H1 (cell line): ENCODE results near the gene KLK12. TPM values are rescaled to one million over a fixed set of nuclear protein-coding genes. Genes with fewer than 3 reads are reported as not detected.

Experiments used
- CTCF ChIA-PET: fragments of 300-600 bp; sonication (Branson Sonifier 250); formaldehyde crosslinking; loops from one replicate; lab custom pipeline; 2021; ENCODE audit not compliant: partially characterized antibody; lab: Charles Lee
- POLR2A ChIA-PET: fragments of 300-600 bp; sonication (Branson Sonifier 250); formaldehyde crosslinking; loops from one replicate; lab custom pipeline; 2021; ENCODE audit warnings: inconsistent platforms; ENCODE audit not compliant: partially characterized antibody; lab: Charles Lee
- DNase-seq, 2 experiments: peaks; one replicate each; pipeline versions ENCODE4 v3.0.0 to v3.0.0-alpha.2; 2010 to 2022; ENCODE audit warnings: low spot score in 2 of 2, low read depth in 1 of 2, mixed read lengths in 1 of 2
- FAIRE-seq: peaks from 2 replicates; lab custom pipeline; 2011; peaks lifted over from hg19 to GRCh38; lab: Jason Lieb, UNC
- H2AFZ ChIP-seq: 2 replicates; pipeline ENCODE4 v1.8.1; 2012; ENCODE audit warnings: low read length, inconsistent platforms
- H2AK5ac ChIP-seq: 2 replicates; pipeline ENCODE4 v1.6.1; 2013; ENCODE audit warnings: low read depth, low read length
- H2BK120ac ChIP-seq: replicated peaks from 2 replicates; pipeline ENCODE3; 2013; ENCODE audit warnings: low read depth, low read length, inconsistent platforms
- H2BK12ac ChIP-seq: 2 replicates; pipeline ENCODE4 v1.6.1; 2013; ENCODE audit warnings: low read depth, low read length
- H2BK15ac ChIP-seq: 2 replicates; pipeline ENCODE4 v1.6.1; 2013; ENCODE audit warnings: low read length
- H2BK20ac ChIP-seq: 2 replicates; pipeline ENCODE4 v1.6.1; 2013; ENCODE audit warnings: low read length
- H2BK5ac ChIP-seq: 2 replicates; pipeline ENCODE4 v1.6.1; 2013; ENCODE audit warnings: low read depth, low read length
- H3K14ac ChIP-seq: 2 replicates; pipeline ENCODE4 v1.6.1; 2013; ENCODE audit warnings: inconsistent platforms; ENCODE audit not compliant: insufficient read length
- H3K18ac ChIP-seq: 2 replicates; pipeline ENCODE4 v1.6.1; 2013; ENCODE audit warnings: low read length; ENCODE audit errors: extremely low read depth
- H3K23ac ChIP-seq: 2 replicates; pipeline ENCODE4 v1.6.1; 2013; ENCODE audit warnings: inconsistent platforms; ENCODE audit not compliant: insufficient read length
- H3K23me2 ChIP-seq: 2 replicates; pipeline ENCODE4 v1.6.1; 2013; ENCODE audit warnings: low read depth, low read length
- H3K27ac ChIP-seq: 2 replicates; pipeline ENCODE4 v1.6.1; 2011; ENCODE audit warnings: low read depth, low read length, inconsistent platforms
- H3K27me3 ChIP-seq, 4 experiments: replicated peaks in 1 of 4; 1 replicate in 1 of 4; 2 replicates in 3 of 4; pipeline versions ENCODE4 v1.6.1 to v1.8.1; 2011 to 2013; ENCODE audit warnings: low read length in 3 of 4, mild to moderate bottlenecking in 3 of 4, inconsistent platforms in 2 of 4, mixed read lengths in 2 of 4, moderate library complexity in 1 of 4; ENCODE audit not compliant: control insufficient read depth in 3 of 4, insufficient read depth in 3 of 4; ENCODE audit errors: extremely low read depth in 1 of 4
- H3K36me3 ChIP-seq, 4 experiments: 2 replicates each; pipeline versions ENCODE4 v1.6.1 to v1.8.1; 2011 to 2013; ENCODE audit warnings: mild to moderate bottlenecking in 4 of 4, low read length in 3 of 4, moderate library complexity in 2 of 4, control low read depth in 1 of 4, inconsistent platforms in 1 of 4; ENCODE audit not compliant: insufficient read depth in 4 of 4, control insufficient read depth in 2 of 4
- H3K4ac ChIP-seq: replicated peaks from 2 replicates; pipeline ENCODE3; 2013; ENCODE audit warnings: low read length, low read depth, mixed read lengths, inconsistent platforms; ENCODE audit not compliant: insufficient read length
- H3K4me1 ChIP-seq, 4 experiments: replicated peaks in 1 of 4; 1 replicate in 1 of 4; 2 replicates in 3 of 4; pipeline versions ENCODE4 v1.6.1 to v1.8.1; 2011 to 2013; ENCODE audit warnings: low read length in 3 of 4, inconsistent platforms in 2 of 4, mixed read lengths in 1 of 4; ENCODE audit not compliant: insufficient read depth in 4 of 4, control insufficient read depth in 3 of 4
- H3K4me2 ChIP-seq, 2 experiments: 2 replicates each; pipeline versions ENCODE4 v1.6.1 to v1.8.1; 2011 to 2013; ENCODE audit warnings: low read depth in 2 of 2, low read length in 2 of 2, control low read depth in 1 of 2, inconsistent platforms in 1 of 2, mild to moderate bottlenecking in 1 of 2; ENCODE audit not compliant: insufficient read depth in 1 of 2
- H3K4me3 ChIP-seq, 4 experiments: fragments of 200-600, 300-600 bp in 1 of 4; sonication (generic), shearing (Covaris generic), sonication (Bioruptor Twin) in 1 of 4; 2 replicates each; pipeline versions ENCODE4 v1.5.1 to v1.8.1; 2011 to 2016; ENCODE audit warnings: low read length in 4 of 4, low read depth in 3 of 4, control low read depth in 2 of 4, inconsistent platforms in 2 of 4, mild to moderate bottlenecking in 2 of 4, mixed read lengths in 1 of 4, moderate library complexity in 1 of 4; ENCODE audit not compliant: insufficient read depth in 2 of 4; ENCODE audit errors: extremely low read depth in 1 of 4
- H3K56ac ChIP-seq: replicated peaks from 2 replicates; pipeline ENCODE3; 2013; ENCODE audit warnings: low read depth, mild to moderate bottlenecking, mixed read lengths, low read length, inconsistent platforms; ENCODE audit not compliant: insufficient read length
- H3K79me1 ChIP-seq: 2 replicates; pipeline ENCODE4 v1.6.1; 2013; ENCODE audit warnings: low read depth, low read length, control low read depth
- H3K79me2 ChIP-seq, 2 experiments: 2 replicates each; pipeline versions ENCODE4 v1.6.1 to v1.8.1; 2012 to 2013; ENCODE audit warnings: low read length in 2 of 2, mild to moderate bottlenecking in 2 of 2, inconsistent platforms in 1 of 2; ENCODE audit not compliant: insufficient read depth in 2 of 2, control insufficient read depth in 1 of 2
- H3K9ac ChIP-seq, 4 experiments: replicated peaks in 1 of 4; 1 replicate in 1 of 4; 2 replicates in 3 of 4; pipeline versions ENCODE4 v1.6.1 to v1.8.1; 2011 to 2013; ENCODE audit warnings: low read depth in 3 of 4, low read length in 3 of 4, control low read depth in 2 of 4, mild to moderate bottlenecking in 2 of 4, moderate library complexity in 2 of 4, inconsistent platforms in 1 of 4; ENCODE audit errors: extremely low read depth in 1 of 4
- H3K9me3 ChIP-seq, 2 experiments: 2 replicates each; pipeline versions ENCODE4 v1.6.1 to v1.8.1; 2012 to 2013; ENCODE audit warnings: mild to moderate bottlenecking in 2 of 2, moderate library complexity in 2 of 2, control low read depth in 1 of 2, inconsistent platforms in 1 of 2, low read depth in 1 of 2, low read length in 1 of 2, mixed read lengths in 1 of 2; ENCODE audit not compliant: insufficient read depth in 2 of 2
- H4K20me1 ChIP-seq, 2 experiments: replicated peaks in 1 of 2; 2 replicates each; pipeline versions ENCODE3 to v1.8.1; 2011 to 2013; ENCODE audit warnings: inconsistent platforms in 2 of 2, low read length in 2 of 2, mild to moderate bottlenecking in 1 of 2; ENCODE audit not compliant: insufficient read depth in 2 of 2, control insufficient read depth in 1 of 2
- H4K5ac ChIP-seq: 2 replicates; pipeline ENCODE4 v1.6.1; 2013; ENCODE audit warnings: low read length, low read depth, mixed read lengths, inconsistent platforms; ENCODE audit not compliant: insufficient read length
- H4K8ac ChIP-seq: 2 replicates; pipeline ENCODE4 v1.8.0; 2013; ENCODE audit warnings: mild to moderate bottlenecking, moderate library complexity, low read length, inconsistent platforms; ENCODE audit not compliant: insufficient read depth; ENCODE audit errors: extremely low read depth
- H4K91ac ChIP-seq: replicated peaks from 2 replicates; pipeline ENCODE3; 2013; ENCODE audit warnings: low read length, mixed read lengths, inconsistent platforms; ENCODE audit not compliant: insufficient read length
- GABPA ChIP-seq: IDR thresholded peaks from 2 replicates; pipeline ENCODE4 v1.6.1; 2011; ENCODE audit warnings: mild to moderate bottlenecking, low read length, moderate library complexity, borderline replicate concordance; ENCODE audit not compliant: insufficient read depth
- KDM4A ChIP-seq: IDR thresholded peaks from one replicate; pipeline ENCODE4 v1.7.1; 2012; ENCODE audit warnings: low read depth, mild to moderate bottlenecking, moderate library complexity, low read length, inconsistent platforms; ENCODE audit not compliant: severe bottlenecking
- WGBS, 2 experiments: shearing (Covaris generic) in 1 of 2; methylation state at CpG; one replicate each; pipeline versions ENCODE4 v1.1.6 to v1.1.7; 2013 to 2015; ENCODE audit warnings: low lambda C conversion rate in 2 of 2, mixed read lengths in 2 of 2, inconsistent platforms in 1 of 2, low coverage in 1 of 2, missing lambda C conversion rate in 1 of 2; ENCODE audit not compliant: insufficient replicate concordance in 2 of 2, insufficient coverage in 1 of 2, insufficient read length in 1 of 2; ENCODE audit errors: extremely low coverage in 1 of 2, missing lambda C conversion rate in 1 of 2; 5-methylcytosine and 5-hydroxymethylcytosine counted together
- polyA plus RNA-seq, 7 experiments: library from polyadenylated mRNA; depleted of rRNA in 3 of 7; stranded (reverse) in 5 of 7; unstranded in 2 of 7; fragments of >200 nt in 5 of 7; fragments of 200-250 nt in 2 of 7; gene quantifications; 1 replicate in 5 of 7; 2 replicates in 1 of 7; 4 replicates in 1 of 7; pipeline versions ENCODE4 v1.2.1 to v1.2.3, GENCODE V29; 2011 to 2013; ENCODE audit warnings: missing spikeins in 2 of 7, mixed read lengths in 2 of 7
- total RNA-seq: library from RNA; stranded (reverse); fragmentation: NEBNext Ultra II Directional; extraction: Animal tissue kit (Norgen Biotek cat#: 25700); gene quantifications from 2 replicates; pipeline ENCODE4 v1.2.1, GENCODE V29; 2021
- TF ChIP-seq, protein P1 (sequence below): IDR thresholded peaks from 2 replicates; pipeline ENCODE4 v1.6.1; 2011; ENCODE audit warnings: low read length, improper control_type of control experiment

Gene KLK12
- total and polyA plus RNA-seq, 2 of the 8 experiments (the other 6 are each of a cell fraction or from before 2014, with no cell fraction given): 0.24 TPM; not detected in 1

DNA sequence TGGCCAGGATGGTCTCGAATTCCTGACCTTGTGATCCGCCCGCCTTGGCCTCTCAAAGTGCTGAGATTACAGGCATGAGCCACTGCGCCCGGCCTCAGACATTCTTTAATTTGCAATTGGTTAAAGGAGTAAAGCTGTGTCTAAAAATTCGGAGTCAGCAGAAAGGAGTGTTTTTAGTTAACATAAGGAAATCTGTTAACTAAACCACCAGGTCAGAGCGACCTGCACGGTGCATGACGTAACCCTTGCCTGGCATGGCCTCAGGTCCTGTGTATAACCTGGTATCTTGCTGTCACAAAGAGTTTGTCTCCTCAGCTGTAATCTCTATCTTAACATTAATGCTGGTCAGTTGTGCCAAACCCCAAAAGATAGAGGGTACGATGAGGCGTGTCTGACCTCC, 9.5 kb upstream of the KLK12 start:
- no peaks in the 10 kb centered on the region for H3K79me1 ChIP-seq
- H4K5ac ChIP-seq: no peak overlapping the region
- H3K4me2 ChIP-seq: peak overlapping the region in 1 of 2 experiments; percentile 15; a peak in 1 of 4 replicates
- H2BK12ac ChIP-seq: peak overlapping the region; percentile 85; the same call in 1 of the 2 replicates
- H3K18ac ChIP-seq: 0 out of 2 replicates have a peak overlapping the region, but pooled peaks have one; percentile 24
- no peaks in the 10 kb centered on the region for H3K9me3 ChIP-seq
- H2BK15ac ChIP-seq: no peak overlapping the region
- no peak overlapping the region for H3K27ac ChIP-seq
- no peaks in the 10 kb centered on the region for H3K27me3 ChIP-seq
- H2AK5ac ChIP-seq: no peak overlapping the region
- DNase-seq (no peak), FAIRE-seq (no peak)
- H2AFZ ChIP-seq: no peak overlapping the region
- H3K14ac ChIP-seq: no peak overlapping the region
- H2BK5ac ChIP-seq: no peak overlapping the region; the same call in 1 of the 2 replicates
- no peak overlapping the region for H3K23ac ChIP-seq
- no peak overlapping the region for H3K4me3 ChIP-seq
- WGBS, 2 experiments: 84% methylated on average over 11 of the region's 11 CpGs; no CpG with 5 or more reads in 1 of the 2 experiments
- POLR2A ChIA-PET: interaction anchor here (1.2 to 1.4 kb wide), 2 partner anchors 18 to 27 kb away, joined by 3 read pairs; partner anchors contain the start of gene KLK11
- H3K4ac ChIP-seq: no peak overlapping the region
- no peak for TF ChIP-seq KDM4A
- TF ChIP-seq, protein P1, sequence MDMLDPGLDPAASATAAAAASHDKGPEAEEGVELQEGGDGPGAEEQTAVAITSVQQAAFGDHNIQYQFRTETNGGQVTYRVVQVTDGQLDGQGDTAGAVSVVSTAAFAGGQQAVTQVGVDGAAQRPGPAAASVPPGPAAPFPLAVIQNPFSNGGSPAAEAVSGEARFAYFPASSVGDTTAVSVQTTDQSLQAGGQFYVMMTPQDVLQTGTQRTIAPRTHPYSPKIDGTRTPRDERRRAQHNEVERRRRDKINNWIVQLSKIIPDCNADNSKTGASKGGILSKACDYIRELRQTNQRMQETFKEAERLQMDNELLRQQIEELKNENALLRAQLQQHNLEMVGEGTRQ: no peak
- no peak for TF ChIP-seq GABPA
- TF ChIP-seq, all 59 proteins: peak for 0
- H4K91ac ChIP-seq: no peak overlapping the region
- H3K36me3 ChIP-seq: no peaks in the 10 kb centered on the region
- H3K56ac ChIP-seq: no peak overlapping the region
- H2BK120ac ChIP-seq: no peak overlapping the region
- no peaks in the 10 kb centered on the region for H3K79me2 ChIP-seq
- 0 out of 2 replicates have a peak overlapping the region, but pooled peaks have one; percentile 43 for H2BK20ac ChIP-seq
- no peak overlapping the region for H3K9ac ChIP-seq
- CTCF ChIA-PET: interaction anchor here (0.9 to 6.7 kb wide), 3 partner anchors 24 to 341 kb away, joined by 3 to 54 read pairs (median 3); partner anchors contain the start of gene KLK10
- H4K8ac ChIP-seq: no peak overlapping the region
- H3K23me2 ChIP-seq: no peaks in the 10 kb centered on the region; the same call in 1 of the 2 replicates
- peaks cover 0 to 15% (median 7%) of the 10 kb centered on the region in 4 experiments; a peak in 4 of 7 replicates for H3K4me1 ChIP-seq
- no peaks in the 10 kb centered on the region for H4K20me1 ChIP-seq
